MM.1S (cell line): ENCODE data around the gene ST6GAL1.

Experiments
- CTCF ChIP-seq: fragments of 300-600 bp; sonication (generic); IDR thresholded peaks from 2 replicates; pipeline ENCODE4 v1.5.1; 2016; ENCODE audit warnings: antibody characterized with exemption, low read length, mixed read lengths
- EZH2 ChIP-seq: fragments of 300-600 bp; sonication (generic); optimal IDR thresholded peaks from 2 replicates; pipeline ENCODE3; 2017; ENCODE audit warnings: low read depth, mild to moderate bottlenecking, antibody characterized with exemption, low read length, mixed read lengths
- EZH2phosphoT487 ChIP-seq: fragments of 300-600 bp; sonication (generic); IDR thresholded peaks from 2 replicates; pipeline ENCODE4 v1.6.1; 2018; ENCODE audit warnings: antibody characterized with exemption, low read length

- no peak for TF ChIP-seq CTCF
- no peak for TF ChIP-seq EZH2
- no peak for TF ChIP-seq EZH2phosphoT487
Observed at GRCh38 chr3:187002915-187003314, 72.6 kb downstream of the ST6GAL1 start.
